ENCODE results near the gene SHROOM2. TPM values are rescaled to one million over a fixed set of nuclear protein-coding genes. Genes with fewer than 3 reads are reported as not detected.

SHROOM2 gene
- total and polyA plus RNA-seq, 2 donors, result 2.6 to 5.8 TPM

GRCh38 chrX:9917861-9918260, 131.6 kb downstream of the SHROOM2 start:
- no peak overlapping the region for H3K27ac ChIP-seq (ENCODE audit: low read depth)
- 82% methylated on average over 5 of the region's 5 CpGs for WGBS

GRCh38 chrX:9919632-9920172, 133.5 kb downstream of the SHROOM2 start:
- H3K27ac ChIP-seq (ENCODE audit: low read depth), result no peak overlapping the region
- H3K4me1 ChIP-seq (ENCODE audit: insufficient read depth), result no peaks in the 10 kb centered on the region
- H3K4me3 ChIP-seq (ENCODE audit: low read depth, low read length), result no peak overlapping the region
- no peak for DNase-seq (ENCODE audit: extremely low spot score)
- no peaks in the 10 kb centered on the region for H3K36me3 ChIP-seq (ENCODE audit: insufficient read depth)
- WGBS, result 93% methylated on average over 3 of the region's 3 CpGs

More at GRCh38 chrX:9917861-9918260, 131.6 kb downstream of the SHROOM2 start:
- Histone ChIP-seq H3K4me1 (ENCODE audit: insufficient read depth) (no peaks in the 10 kb centered on the region), H3K36me3 (ENCODE audit: insufficient read depth) (no peaks in the 10 kb centered on the region), H3K4me3 (ENCODE audit: low read depth, low read length) (no peak overlapping the region)
- no peak for DNase-seq (ENCODE audit: extremely low spot score)

DNA sequence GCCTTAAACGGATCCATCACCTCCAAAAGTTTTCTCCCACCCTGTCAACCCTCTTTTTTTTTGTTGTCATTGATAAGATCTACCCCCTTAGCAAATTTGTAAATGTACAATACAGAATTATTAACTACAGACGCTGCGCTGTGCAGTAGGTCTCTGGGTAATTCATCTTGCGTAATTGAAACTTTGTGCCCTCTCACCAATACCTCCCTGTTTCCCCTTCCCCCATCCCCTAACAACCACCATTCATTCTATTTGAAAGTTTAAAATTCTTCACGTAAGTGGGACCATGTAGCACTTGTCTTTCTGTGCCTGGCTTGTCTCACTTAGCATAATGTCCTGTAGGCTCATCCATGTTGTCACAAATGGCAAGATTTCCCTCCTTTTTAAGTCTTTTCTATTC, 135.2 kb downstream of the SHROOM2 start:
- DNase-seq (ENCODE audit: extremely low spot score), result no peak
- H3K4me3 ChIP-seq (ENCODE audit: low read depth, low read length), result no peak overlapping the region
- WGBS, result 92% methylated on average over 5 of the region's 5 CpGs
- H3K4me1 ChIP-seq (ENCODE audit: insufficient read depth), result no peaks in the 10 kb centered on the region
- H3K27ac ChIP-seq (ENCODE audit: low read depth), result no peak overlapping the region
- no peaks in the 10 kb centered on the region for H3K36me3 ChIP-seq (ENCODE audit: insufficient read depth)

DNA sequence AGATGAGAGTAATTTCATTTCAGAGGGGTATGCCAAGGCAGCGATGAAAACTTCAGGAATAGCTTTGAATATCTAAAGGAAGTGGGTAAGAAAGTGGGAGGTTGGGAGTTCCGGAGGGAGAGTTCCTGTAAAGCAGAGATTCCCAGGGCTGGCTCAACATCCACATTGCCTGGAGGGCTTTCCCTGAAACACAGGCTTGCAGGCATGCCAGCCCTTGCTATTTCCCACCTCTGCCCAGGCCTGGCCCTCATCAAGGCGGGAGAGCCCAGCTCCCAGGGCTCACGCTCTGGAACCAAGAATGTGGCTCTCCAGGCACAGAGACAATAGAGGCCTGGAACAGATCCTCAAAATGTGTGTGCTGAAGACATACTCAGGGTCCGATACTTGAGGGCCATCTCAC, 137.1 kb downstream of the SHROOM2 start:
- no peak overlapping the region for H3K27ac ChIP-seq (ENCODE audit: low read depth)
- H3K4me1 ChIP-seq (ENCODE audit: insufficient read depth), result no peaks in the 10 kb centered on the region
- 91% methylated on average over 5 of the region's 5 CpGs for WGBS
- H3K36me3 ChIP-seq (ENCODE audit: insufficient read depth), result no peaks in the 10 kb centered on the region
- H3K4me3 ChIP-seq (ENCODE audit: low read depth, low read length), result no peak overlapping the region
- no peak for DNase-seq (ENCODE audit: extremely low spot score)

DNA sequence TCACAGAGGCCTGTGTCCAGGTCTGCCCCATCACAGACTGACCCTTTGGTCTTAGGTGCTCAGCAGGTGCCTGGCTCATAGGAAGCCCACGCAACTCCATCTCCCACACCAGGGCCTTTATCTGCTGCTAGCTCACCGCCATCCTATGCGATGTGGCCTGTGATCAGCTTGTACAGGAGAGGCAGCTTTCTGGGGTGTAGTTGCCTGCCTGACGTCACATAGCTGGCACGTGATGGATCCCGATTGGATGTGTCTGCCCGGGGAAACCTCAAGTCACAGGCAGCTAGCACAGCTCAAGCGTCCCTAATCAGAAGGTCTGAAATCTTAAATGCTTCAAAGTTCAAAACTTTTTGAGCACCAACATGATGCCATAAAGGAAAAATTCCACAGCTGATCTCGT, 139.8 kb downstream of the SHROOM2 start:
- 91% methylated on average over 9 of the region's 9 CpGs for WGBS
- Histone ChIP-seq H3K27ac (ENCODE audit: low read depth) (no peak overlapping the region), H3K36me3 (ENCODE audit: insufficient read depth) (no peaks in the 10 kb centered on the region), H3K4me1 (ENCODE audit: insufficient read depth) (no peaks in the 10 kb centered on the region), H3K4me3 (ENCODE audit: low read depth, low read length) (no peak overlapping the region)
- no peak for DNase-seq (ENCODE audit: extremely low spot score)

GRCh38 chrX:9927698-9928482, 141.7 kb downstream of the SHROOM2 start:
- H3K4me3 ChIP-seq (ENCODE audit: low read depth, low read length), result no peak overlapping the region
- H3K27ac ChIP-seq (ENCODE audit: low read depth), result no peak overlapping the region
- DNase-seq (ENCODE audit: extremely low spot score), result no peak
- H3K4me1 ChIP-seq (ENCODE audit: insufficient read depth), result no peaks in the 10 kb centered on the region
- H3K36me3 ChIP-seq (ENCODE audit: insufficient read depth), result peaks cover 1% of the 10 kb centered on the region
- WGBS, result 64% methylated on average over 11 of the region's 11 CpGs

DNA sequence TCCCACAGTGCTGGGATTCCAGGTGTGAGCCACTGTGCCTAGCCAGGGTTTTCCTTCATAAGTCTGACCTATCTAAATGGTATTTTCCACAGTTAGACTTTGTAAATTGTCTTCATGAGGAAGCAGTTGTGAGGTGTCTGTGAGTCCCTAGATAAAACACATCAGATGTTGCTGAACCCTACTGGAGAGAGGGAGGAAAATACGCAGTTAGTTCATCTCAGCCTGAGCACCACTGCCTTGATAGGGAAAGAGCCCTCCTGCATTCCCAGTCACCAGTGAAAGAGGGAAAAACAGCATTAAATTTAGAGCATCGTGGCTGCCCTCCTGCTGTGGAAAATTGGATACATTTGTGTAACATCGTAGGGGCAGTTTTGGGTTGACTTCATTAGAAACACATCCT, 149.2 kb downstream of the SHROOM2 start:
- WGBS, result 85% methylated on average over 3 of the region's 3 CpGs
- Histone ChIP-seq H3K27ac (ENCODE audit: low read depth) (no peak overlapping the region), H3K36me3 (ENCODE audit: insufficient read depth) (peaks cover 4% of the 10 kb centered on the region), H3K4me3 (ENCODE audit: low read depth, low read length) (no peak overlapping the region), H3K4me1 (ENCODE audit: insufficient read depth) (no peaks in the 10 kb centered on the region)
- no peak for DNase-seq (ENCODE audit: extremely low spot score)

- Histone ChIP-seq H3K4me3 (ENCODE audit: low read depth, low read length) (no peak overlapping the region), H3K27ac (ENCODE audit: low read depth) (no peak overlapping the region), H3K4me1 (ENCODE audit: insufficient read depth) (no peaks in the 10 kb centered on the region), H3K36me3 (ENCODE audit: insufficient read depth) (peaks cover 2% of the 10 kb centered on the region)
- no peak for DNase-seq (ENCODE audit: extremely low spot score)
- WGBS, result 77% methylated on average over 8 of the region's 8 CpGs
These were observed 151.5 kb downstream of the SHROOM2 start for GRCh38 chrX:9937761-9938160.

GRCh38 chrX:9938516-9938915, 152.3 kb downstream of the SHROOM2 start:
- peaks cover 2% of the 10 kb centered on the region for H3K36me3 ChIP-seq (ENCODE audit: insufficient read depth)
- H3K4me3 ChIP-seq (ENCODE audit: low read depth, low read length), result no peak overlapping the region
- DNase-seq (ENCODE audit: extremely low spot score), result no peak
- no peaks in the 10 kb centered on the region for H3K4me1 ChIP-seq (ENCODE audit: insufficient read depth)
- no peak overlapping the region for H3K27ac ChIP-seq (ENCODE audit: low read depth)
- 96% methylated on average over 7 of the region's 7 CpGs for WGBS

GRCh38 chrX:9940421-9940820, 154.2 kb downstream of the SHROOM2 start:
- H3K4me3 ChIP-seq (ENCODE audit: low read depth, low read length), result no peak overlapping the region
- peaks cover 4% of the 10 kb centered on the region for H3K36me3 ChIP-seq (ENCODE audit: insufficient read depth)
- WGBS, result 93% methylated on average over 14 of the region's 14 CpGs
- DNase-seq (ENCODE audit: extremely low spot score), result no peak
- H3K27ac ChIP-seq (ENCODE audit: low read depth), result no peak overlapping the region
- no peaks in the 10 kb centered on the region for H3K4me1 ChIP-seq (ENCODE audit: insufficient read depth)

DNA sequence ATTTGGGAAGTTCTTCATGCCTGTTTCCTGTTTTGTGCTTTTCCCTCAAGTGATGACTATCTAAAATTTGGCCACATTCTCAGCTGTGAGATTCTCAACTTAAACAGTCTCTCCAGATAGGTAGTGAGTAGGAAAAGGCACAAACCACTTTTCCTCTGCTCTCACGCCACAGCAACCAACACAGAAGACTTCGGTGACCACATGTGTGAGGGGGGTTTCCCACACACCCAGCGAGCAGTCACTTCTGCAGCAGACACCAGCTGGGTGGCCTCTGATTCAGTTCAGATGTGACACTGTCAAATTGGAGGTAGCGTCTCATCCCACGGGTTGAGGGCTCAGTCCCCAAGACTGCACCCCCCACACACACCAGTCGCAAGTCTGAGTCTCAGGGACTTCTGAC, 155.9 kb downstream of the SHROOM2 start:
- no peaks in the 10 kb centered on the region for H3K4me1 ChIP-seq (ENCODE audit: insufficient read depth)
- H3K27ac ChIP-seq (ENCODE audit: low read depth), result no peak overlapping the region
- H3K4me3 ChIP-seq (ENCODE audit: low read depth, low read length), result no peak overlapping the region
- H3K36me3 ChIP-seq (ENCODE audit: insufficient read depth), result peaks cover 4% of the 10 kb centered on the region
- DNase-seq (ENCODE audit: extremely low spot score), result no peak
- WGBS, result 79% methylated on average over 6 of the region's 6 CpGs

GRCh38 chrX:9943420-9943819, 157.2 kb downstream of the SHROOM2 start:
- DNase-seq (ENCODE audit: extremely low spot score), result no peak
- Histone ChIP-seq H3K4me1 (ENCODE audit: insufficient read depth) (no peaks in the 10 kb centered on the region), H3K4me3 (ENCODE audit: low read depth, low read length) (no peak overlapping the region), H3K36me3 (ENCODE audit: insufficient read depth) (peaks cover 4% of the 10 kb centered on the region), H3K27ac (ENCODE audit: low read depth) (no peak overlapping the region)
- 98% methylated on average over 5 of the region's 5 CpGs for WGBS

- no peak for DNase-seq (ENCODE audit: extremely low spot score)
- no peak overlapping the region for H3K4me3 ChIP-seq (ENCODE audit: low read depth, low read length)
These were observed 161.0 kb downstream of the SHROOM2 start for GRCh38 chrX:9947131-9947794.

DNA sequence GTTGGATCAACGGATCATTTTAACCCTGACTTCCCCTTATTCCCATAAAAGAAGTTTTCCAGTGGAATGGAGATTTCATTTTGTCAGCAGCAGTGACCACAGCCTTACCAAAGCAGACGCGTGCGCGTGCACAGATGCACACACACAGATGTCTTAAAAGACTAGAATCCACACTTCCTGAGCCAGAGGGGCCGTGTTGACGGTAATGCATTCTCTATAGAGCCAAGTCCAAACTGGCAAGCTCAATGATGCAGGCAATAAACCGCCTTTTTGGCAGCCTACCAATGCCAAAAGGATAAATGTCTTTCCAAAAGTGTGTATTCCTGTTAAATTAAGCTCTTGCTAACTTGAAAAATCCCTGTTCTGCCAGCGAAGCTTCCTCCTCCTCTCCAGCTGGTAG, 162.2 kb downstream of the SHROOM2 start:
- Histone ChIP-seq H3K4me1 (ENCODE audit: insufficient read depth) (no peaks in the 10 kb centered on the region), H3K27ac (ENCODE audit: low read depth) (no peak overlapping the region), H3K4me3 (ENCODE audit: low read depth, low read length) (no peak overlapping the region), H3K36me3 (ENCODE audit: insufficient read depth) (peaks cover 1% of the 10 kb centered on the region)
- DNase-seq (ENCODE audit: extremely low spot score), result no peak
- 70% methylated on average over 9 of the region's 9 CpGs for WGBS

More at GRCh38 chrX:9947131-9947794, 161.0 kb downstream of the SHROOM2 start:
- Histone ChIP-seq H3K4me1 (ENCODE audit: insufficient read depth) (no peaks in the 10 kb centered on the region), H3K36me3 (ENCODE audit: insufficient read depth) (peaks cover 1% of the 10 kb centered on the region), H3K27ac (ENCODE audit: low read depth) (no peak overlapping the region)
- 72% methylated on average over 10 of the region's 10 CpGs for WGBS

Measured in urinary bladder (tissue), 4 donors.